ENCODE measurements around the gene VCAN.

The VCAN gene

GRCh38 chr5:83512061-83512745 lies 40.7 kb downstream of the VCAN start:
- Histone ChIP-seq H2AFZ (ENCODE audit: low read length) (no peak overlapping the region), H3K4me2 (ENCODE audit: low read depth, low read length) (no peak overlapping the region), H3K9me2 (replicated peaks; ENCODE audit: insufficient read depth, low read length) (no peaks in the 10 kb centered on the region), H4K20me1 (ENCODE audit: insufficient read depth, low read length) (no peaks in the 10 kb centered on the region), H3F3A (ENCODE audit: insufficient read depth, low read length) (no peaks in the 10 kb centered on the region), H3K9ac (ENCODE audit: low read length) (no peak overlapping the region), H3K4me1 (ENCODE audit: low read length) (peaks cover 11% of the 10 kb centered on the region; the same call in 1 of the 2 replicates), H3K4me3 (ENCODE audit: low read length) (no peak overlapping the region), H3K9me3 (replicated peaks; ENCODE audit: insufficient read depth, low read length) (no peaks in the 10 kb centered on the region), H3K27ac (ENCODE audit: low read length) (no peak overlapping the region), H3K36me3 (replicated peaks; ENCODE audit: insufficient read depth, low read length) (no peaks in the 10 kb centered on the region), H3K27me3 (replicated peaks; ENCODE audit: insufficient read depth, low read length) (no peaks in the 10 kb centered on the region), H3K79me2 (ENCODE audit: low read length) (no peaks in the 10 kb centered on the region)
- no peak for DNase-seq
- no peak for TF ChIP-seq EZH2phosphoT487 (IDR thresholded peaks at IDR 0.05; ENCODE audit: low read length)
- no peak for TF ChIP-seq EZH2 (optimal IDR thresholded peaks at IDR 0.05; ENCODE audit: low read depth, low read length)
- TF ChIP-seq CTCF (IDR thresholded peaks at IDR 0.05; ENCODE audit: low read length) = no peak

DNA sequence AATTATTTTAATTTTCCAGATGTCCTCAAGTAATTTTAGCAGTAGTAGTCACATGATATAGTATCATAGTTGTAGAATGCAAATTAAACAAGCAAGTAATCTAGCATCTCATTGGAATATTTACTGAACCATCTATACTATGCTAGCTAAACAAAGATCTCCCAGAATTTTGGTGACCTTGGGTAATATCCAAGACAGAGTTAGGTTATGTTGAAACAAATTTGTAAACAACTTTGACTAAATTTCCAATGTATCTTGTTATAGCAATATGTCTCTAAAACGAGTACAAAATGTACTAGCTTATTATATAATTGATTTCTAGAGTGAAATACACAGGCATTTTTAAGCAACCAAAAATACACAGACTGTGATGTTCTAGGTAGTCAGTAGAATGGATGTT lies 41.5 kb downstream of the VCAN start:
- no peaks in the 10 kb centered on the region for H3K9me2 ChIP-seq (replicated peaks; ENCODE audit: insufficient read depth, low read length)
- no peak overlapping the region for H3K9ac ChIP-seq (ENCODE audit: low read length)
- H3K9me3 ChIP-seq (replicated peaks; ENCODE audit: insufficient read depth, low read length) = no peaks in the 10 kb centered on the region
- H3K27me3 ChIP-seq (replicated peaks; ENCODE audit: insufficient read depth, low read length) = no peaks in the 10 kb centered on the region
- H3K4me1 ChIP-seq (ENCODE audit: low read length) = peaks cover 11% of the 10 kb centered on the region; the same call in 1 of the 2 replicates
- H3K79me2 ChIP-seq (ENCODE audit: low read length) = no peaks in the 10 kb centered on the region
- no peak overlapping the region for H3K4me2 ChIP-seq (ENCODE audit: low read depth, low read length)
- H2AFZ ChIP-seq (ENCODE audit: low read length) = no peak overlapping the region
- no peaks in the 10 kb centered on the region for H3K36me3 ChIP-seq (replicated peaks; ENCODE audit: insufficient read depth, low read length)
- no peaks in the 10 kb centered on the region for H4K20me1 ChIP-seq (ENCODE audit: insufficient read depth, low read length)
- H3K27ac ChIP-seq (ENCODE audit: low read length) = no peak overlapping the region
- TF ChIP-seq EZH2phosphoT487 (IDR thresholded peaks at IDR 0.05; ENCODE audit: low read length) = no peak
- no peak for TF ChIP-seq CTCF (IDR thresholded peaks at IDR 0.05; ENCODE audit: low read length)
- DNase-seq = no peak
- H3K4me3 ChIP-seq (ENCODE audit: low read length) = no peak overlapping the region
- H3F3A ChIP-seq (ENCODE audit: insufficient read depth, low read length) = no peaks in the 10 kb centered on the region

GRCh38 chr5:83513491-83513890 lies 41.9 kb downstream of the VCAN start:
- Histone ChIP-seq H3K79me2 (ENCODE audit: low read length) (no peaks in the 10 kb centered on the region), H3K4me1 (ENCODE audit: low read length) (peaks cover 11% of the 10 kb centered on the region; the same call in 1 of the 2 replicates), H2AFZ (ENCODE audit: low read length) (no peak overlapping the region), H3K9ac (ENCODE audit: low read length) (no peak overlapping the region), H3K4me3 (ENCODE audit: low read length) (no peak overlapping the region), H3K36me3 (replicated peaks; ENCODE audit: insufficient read depth, low read length) (no peaks in the 10 kb centered on the region), H3K27ac (ENCODE audit: low read length) (no peak overlapping the region), H3F3A (ENCODE audit: insufficient read depth, low read length) (no peaks in the 10 kb centered on the region), H3K9me3 (replicated peaks; ENCODE audit: insufficient read depth, low read length) (no peaks in the 10 kb centered on the region), H4K20me1 (ENCODE audit: insufficient read depth, low read length) (no peaks in the 10 kb centered on the region), H3K4me2 (ENCODE audit: low read depth, low read length) (no peak overlapping the region), H3K27me3 (replicated peaks; ENCODE audit: insufficient read depth, low read length) (no peaks in the 10 kb centered on the region), H3K9me2 (replicated peaks; ENCODE audit: insufficient read depth, low read length) (no peaks in the 10 kb centered on the region)
- no peak for DNase-seq
- TF ChIP-seq EZH2 (optimal IDR thresholded peaks at IDR 0.05; ENCODE audit: low read depth, low read length) (no peak), CTCF (IDR thresholded peaks at IDR 0.05; ENCODE audit: low read length) (no peak), EZH2phosphoT487 (IDR thresholded peaks at IDR 0.05; ENCODE audit: low read length) (no peak)

Measured in MM.1S (cell line).